ENCODE data around the gene CCDC88C.

The CCDC88C gene

DNA sequence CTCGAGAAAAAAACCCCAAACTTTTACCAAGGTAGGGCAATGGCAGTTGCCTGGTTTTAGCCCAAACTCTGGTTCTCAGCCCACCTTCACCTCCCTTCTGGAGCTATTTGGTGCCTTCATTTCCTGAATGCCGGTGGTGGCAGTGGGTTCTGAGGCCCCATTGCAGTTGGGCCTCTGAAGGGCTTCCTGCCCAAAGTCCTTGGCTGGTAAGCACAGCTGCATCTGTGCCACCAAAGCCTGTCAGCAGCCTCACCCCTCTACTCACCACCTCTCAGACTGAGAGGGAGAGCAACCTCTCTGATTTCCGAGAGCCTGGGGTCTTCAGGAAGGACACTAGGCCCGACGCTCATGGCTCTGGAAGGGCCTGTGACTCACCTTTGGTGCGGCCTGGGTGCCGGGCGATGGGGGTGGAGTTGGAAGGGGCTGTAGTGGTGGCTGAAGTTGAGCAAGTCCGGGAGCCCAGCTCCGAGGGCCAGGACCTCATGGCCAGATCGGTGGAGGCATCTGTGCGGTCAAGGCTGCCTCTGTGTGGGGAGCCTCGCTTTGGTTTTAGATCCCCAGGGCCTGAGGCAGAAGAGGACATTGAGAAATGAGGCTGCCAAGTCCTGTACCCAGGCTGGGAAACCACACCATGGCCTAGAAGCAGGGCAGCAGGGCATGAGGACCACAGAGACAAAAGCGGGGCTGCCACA lies 134.5 kb downstream of the CCDC88C start:
- H3K4me3 ChIP-seq (ENCODE audit: control insufficient read depth, low read depth, low read length) = no peak overlapping the region
- TF ChIP-seq, protein P1, sequence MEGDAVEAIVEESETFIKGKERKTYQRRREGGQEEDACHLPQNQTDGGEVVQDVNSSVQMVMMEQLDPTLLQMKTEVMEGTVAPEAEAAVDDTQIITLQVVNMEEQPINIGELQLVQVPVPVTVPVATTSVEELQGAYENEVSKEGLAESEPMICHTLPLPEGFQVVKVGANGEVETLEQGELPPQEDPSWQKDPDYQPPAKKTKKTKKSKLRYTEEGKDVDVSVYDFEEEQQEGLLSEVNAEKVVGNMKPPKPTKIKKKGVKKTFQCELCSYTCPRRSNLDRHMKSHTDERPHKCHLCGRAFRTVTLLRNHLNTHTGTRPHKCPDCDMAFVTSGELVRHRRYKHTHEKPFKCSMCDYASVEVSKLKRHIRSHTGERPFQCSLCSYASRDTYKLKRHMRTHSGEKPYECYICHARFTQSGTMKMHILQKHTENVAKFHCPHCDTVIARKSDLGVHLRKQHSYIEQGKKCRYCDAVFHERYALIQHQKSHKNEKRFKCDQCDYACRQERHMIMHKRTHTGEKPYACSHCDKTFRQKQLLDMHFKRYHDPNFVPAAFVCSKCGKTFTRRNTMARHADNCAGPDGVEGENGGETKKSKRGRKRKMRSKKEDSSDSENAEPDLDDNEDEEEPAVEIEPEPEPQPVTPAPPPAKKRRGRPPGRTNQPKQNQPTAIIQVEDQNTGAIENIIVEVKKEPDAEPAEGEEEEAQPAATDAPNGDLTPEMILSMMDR (conservative IDR thresholded peaks at IDR 0.05; ENCODE audit: control insufficient read depth, insufficient read depth, low read depth, low read length) = no peak
- DNase-seq (ENCODE audit: low read depth) = no peak

DNA sequence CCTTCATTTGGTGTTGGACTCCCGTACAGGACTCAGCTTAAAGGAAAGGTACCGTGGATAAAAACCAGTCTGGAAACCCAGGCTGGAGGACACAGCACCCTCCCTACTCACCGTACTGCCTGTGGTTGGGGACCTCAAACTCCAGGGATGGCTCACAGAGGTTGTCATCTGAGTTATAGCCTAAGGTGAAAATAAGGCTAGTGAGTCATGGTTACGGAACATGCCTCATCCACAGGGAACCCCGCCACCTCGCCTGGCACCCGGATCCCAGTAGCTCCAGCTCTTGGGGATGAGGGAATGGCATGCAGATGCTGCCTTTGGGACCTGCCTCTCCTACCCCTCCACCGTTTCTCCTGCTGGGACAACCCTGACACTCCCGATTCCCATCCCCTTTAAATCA lies 136.3 kb downstream of the CCDC88C start:
- peak; percentile 40 for DNase-seq (ENCODE audit: low read depth)
- TF ChIP-seq, protein P1 (conservative IDR thresholded peaks at IDR 0.05; ENCODE audit: control insufficient read depth, insufficient read depth, low read depth, low read length) = no peak
- H3K4me3 ChIP-seq (ENCODE audit: control insufficient read depth, low read depth, low read length) = no peak overlapping the region

DNA sequence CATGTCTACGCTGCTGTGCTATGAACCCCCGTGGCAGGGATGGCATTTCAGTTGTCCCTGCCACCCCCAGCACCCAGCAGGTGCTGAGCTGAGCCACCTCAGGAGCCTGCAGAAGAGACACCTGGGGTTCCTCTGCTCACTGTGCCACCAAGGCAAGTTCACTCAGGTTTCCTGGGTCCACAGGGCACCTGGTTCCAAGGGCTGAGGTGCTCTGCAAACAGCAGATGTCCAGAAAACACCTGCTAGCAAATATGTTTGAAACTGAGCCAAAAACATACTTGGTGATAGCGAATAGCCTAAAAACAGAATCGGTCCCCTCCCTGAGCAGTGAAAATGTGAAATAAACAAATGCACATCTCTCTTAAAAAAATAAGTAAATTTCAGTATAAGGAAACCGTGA lies 137.5 kb downstream of the CCDC88C start:
- DNase-seq (ENCODE audit: low read depth) = no peak
- no peak overlapping the region for H3K4me3 ChIP-seq (ENCODE audit: control insufficient read depth, low read depth, low read length)
- TF ChIP-seq, protein P1 (conservative IDR thresholded peaks at IDR 0.05; ENCODE audit: control insufficient read depth, insufficient read depth, low read depth, low read length) = no peak

DNA sequence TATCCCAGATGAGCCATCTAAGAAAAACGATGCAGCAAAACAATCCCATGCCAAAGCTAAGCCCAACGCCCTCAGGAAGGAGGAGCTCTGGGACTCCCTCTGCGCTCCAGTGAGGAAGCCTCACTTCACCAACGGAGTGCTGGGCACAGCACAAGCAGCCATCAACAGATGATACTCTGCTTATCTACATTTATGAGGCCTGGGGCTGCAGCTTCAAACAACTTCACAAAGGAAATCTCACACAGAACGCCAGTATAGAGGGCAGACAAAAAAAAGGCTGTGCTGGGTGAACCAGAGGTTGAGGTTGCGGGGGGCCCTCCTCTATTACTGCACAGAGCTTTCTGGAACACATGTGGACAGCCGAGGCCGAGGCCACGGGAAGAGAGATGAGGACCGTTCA lies 138.3 kb downstream of the CCDC88C start:
- TF ChIP-seq, protein P1 (conservative IDR thresholded peaks at IDR 0.05; ENCODE audit: control insufficient read depth, insufficient read depth, low read depth, low read length) = no peak
- no peak for DNase-seq (ENCODE audit: low read depth)
- H3K4me3 ChIP-seq (ENCODE audit: control insufficient read depth, low read depth, low read length) = no peak overlapping the region

DNA sequence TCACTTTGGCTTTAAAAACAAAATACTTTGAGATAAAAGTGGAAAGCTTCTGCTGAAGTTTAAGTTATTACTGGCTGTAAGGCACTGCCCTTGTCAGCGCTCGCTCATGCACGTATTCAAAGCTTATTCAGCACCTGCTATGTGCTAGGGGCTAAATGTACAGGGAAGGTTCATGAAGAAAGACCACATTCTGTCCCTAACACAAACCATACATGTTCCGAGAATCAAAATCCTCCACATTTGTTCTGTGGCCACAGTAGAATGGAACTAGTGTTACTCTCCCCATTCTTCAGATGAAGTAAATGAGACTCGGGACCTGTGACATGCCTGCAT lies 139.3 kb downstream of the CCDC88C start:
- no peak overlapping the region for H3K4me3 ChIP-seq (ENCODE audit: control insufficient read depth, low read depth, low read length)
- TF ChIP-seq, protein P1 (conservative IDR thresholded peaks at IDR 0.05; ENCODE audit: control insufficient read depth, insufficient read depth, low read depth, low read length) = no peak
- no peak for DNase-seq (ENCODE audit: low read depth)

DNA sequence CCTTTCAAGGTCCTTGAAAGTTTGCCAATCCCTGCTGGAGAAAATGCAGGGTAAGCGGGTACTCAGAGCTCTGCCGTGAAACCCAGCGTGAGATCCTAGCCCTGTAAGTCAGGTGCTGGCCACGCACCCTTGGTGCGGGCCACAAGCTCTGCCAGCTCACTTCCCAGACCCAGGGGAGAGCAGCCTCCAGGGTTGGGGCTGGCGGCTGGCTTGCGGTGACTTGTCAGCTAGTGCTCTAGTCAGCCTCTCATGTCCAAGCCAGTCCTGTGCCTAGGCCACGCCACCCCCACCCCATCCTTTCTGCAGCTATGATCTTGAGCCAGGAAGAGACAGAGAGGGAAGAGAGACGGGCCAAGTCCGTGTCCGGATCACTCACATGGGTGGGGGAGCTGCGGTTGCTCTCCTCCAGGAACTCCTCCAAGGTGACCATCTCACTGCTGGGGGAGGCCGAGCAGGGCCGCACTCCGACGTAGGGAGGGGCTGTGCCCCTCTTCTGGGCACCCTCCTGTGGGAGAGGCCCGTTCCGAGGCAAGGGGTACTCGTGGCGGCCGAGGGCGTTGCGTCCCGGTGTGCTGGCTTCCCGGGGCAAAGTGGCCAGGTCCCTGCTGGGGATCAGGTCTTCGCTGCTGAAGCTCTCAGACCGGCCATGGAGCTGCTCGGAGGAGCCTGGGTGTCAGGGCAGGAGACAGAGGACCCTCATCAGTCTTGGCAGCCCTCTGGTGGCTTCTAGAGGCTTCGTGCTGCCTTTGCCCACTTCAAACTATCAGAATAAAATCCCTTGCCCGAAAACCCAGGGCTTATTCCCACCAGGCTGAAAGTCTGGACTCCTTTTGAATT lies 139.9 kb downstream of the CCDC88C start:
- TF ChIP-seq, protein P1 (conservative IDR thresholded peaks at IDR 0.05; ENCODE audit: control insufficient read depth, insufficient read depth, low read depth, low read length) = no peak
- no peak for DNase-seq (ENCODE audit: low read depth)
- H3K4me3 ChIP-seq (ENCODE audit: control insufficient read depth, low read depth, low read length) = no peak overlapping the region
